Memory B cell (primary cell): Measurements from ENCODE around the gene PRORP.

ENCODE experiments used
- ATAC-seq: fragments of 150-1000 bp; cut with Tn5 transposase; 2 replicates; pipeline ENCODE4 v1.10.0; 2021; ENCODE audit warnings: low read depth, mild to moderate bottlenecking, moderate library complexity
- DNase-seq, 2 donors: peaks; one replicate each; pipeline ENCODE4 v3.0.0; 2022; ENCODE audit warnings: low spot score in 2 of 2
- H3K27ac Mint-ChIP-seq: one replicate; pipeline ENCODE4 v1.8.0; 2022; ENCODE audit warnings: mild to moderate bottlenecking, moderate library complexity, mixed read lengths
- H3K27me3 Mint-ChIP-seq: one replicate; pipeline ENCODE4 v1.8.0; 2022; ENCODE audit warnings: mixed read lengths
- H3K36me3 Mint-ChIP-seq: one replicate; pipeline ENCODE4 v1.8.0; 2022; ENCODE audit warnings: mild to moderate bottlenecking, mixed read lengths
- H3K4me1 Mint-ChIP-seq: one replicate; pipeline ENCODE4 v1.8.0; 2022; ENCODE audit warnings: mixed read lengths
- H3K4me3 Mint-ChIP-seq: one replicate; pipeline ENCODE4 v1.8.0; 2022; ENCODE audit warnings: mild to moderate bottlenecking, moderate library complexity, mixed read lengths
- H3K9me3 Mint-ChIP-seq: one replicate; pipeline ENCODE4 v1.8.0; 2022; ENCODE audit warnings: mixed read lengths

The PRORP gene

GRCh38 chr14:35121026-35121886 lies 1.1 kb upstream of the PRORP start:
- H3K4me3 Mint-ChIP-seq, result peak overlapping the region; percentile 100
- no peaks in the 10 kb centered on the region for H3K9me3 Mint-ChIP-seq
- H3K4me1 Mint-ChIP-seq, result peaks cover 33% of the 10 kb centered on the region
- no peaks in the 10 kb centered on the region for H3K27me3 Mint-ChIP-seq
- peak overlapping the region; percentile 100 for H3K27ac Mint-ChIP-seq
- DNase-seq, result no peak
- ATAC-seq, result no peak
- peaks cover 14% of the 10 kb centered on the region for H3K36me3 Mint-ChIP-seq

GRCh38 chr14:35122696-35123387 lies 490 bp downstream of the PRORP start:
- H3K27ac Mint-ChIP-seq, result peak overlapping the region; percentile 100
- no peak for ATAC-seq
- H3K36me3 Mint-ChIP-seq, result peaks cover 8% of the 10 kb centered on the region
- no peaks in the 10 kb centered on the region for H3K9me3 Mint-ChIP-seq
- H3K4me1 Mint-ChIP-seq, result peaks cover 27% of the 10 kb centered on the region
- no peaks in the 10 kb centered on the region for H3K27me3 Mint-ChIP-seq
- peak overlapping the region; percentile 100 for H3K4me3 Mint-ChIP-seq
- DNase-seq, result no peak

GRCh38 chr14:35123388-35123703 lies 994 bp downstream of the PRORP start:
- peaks cover 27% of the 10 kb centered on the region for H3K4me1 Mint-ChIP-seq

GRCh38 chr14:35124127-35124526 lies 1.8 kb downstream of the PRORP start:
- Mint-ChIP-seq H3K36me3 (peaks cover 13% of the 10 kb centered on the region), H3K4me3 (no peak overlapping the region), H3K27me3 (no peaks in the 10 kb centered on the region), H3K4me1 (peaks cover 29% of the 10 kb centered on the region), H3K27ac (no peak overlapping the region), H3K9me3 (no peaks in the 10 kb centered on the region)
- ATAC-seq (no peak), DNase-seq (no peak)

More at GRCh38 chr14:35123388-35123703, 994 bp downstream of the PRORP start:
- Mint-ChIP-seq H3K27me3 (no peaks in the 10 kb centered on the region), H3K36me3 (peaks cover 10% of the 10 kb centered on the region), H3K4me3 (peak overlapping the region; percentile 100), H3K9me3 (no peaks in the 10 kb centered on the region), H3K27ac (peak overlapping the region; percentile 100)
- DNase-seq (no peak), ATAC-seq (no peak)

- no peak overlapping the region for H3K4me3 Mint-ChIP-seq
- no peak for DNase-seq
- H3K27ac Mint-ChIP-seq, result no peak overlapping the region
Observed at GRCh38 chr14:35133542-35134328, 11.4 kb downstream of the PRORP start.

GRCh38 chr14:35134329-35135123 lies 12.2 kb downstream of the PRORP start:
- Mint-ChIP-seq H3K27ac (no peak overlapping the region), H3K4me1 (peaks cover 7% of the 10 kb centered on the region), H3K36me3 (peaks cover 27% of the 10 kb centered on the region), H3K9me3 (peaks cover 2% of the 10 kb centered on the region), H3K4me3 (no peak overlapping the region), H3K27me3 (no peaks in the 10 kb centered on the region)
- DNase-seq (no peak), ATAC-seq (no peak)

More at GRCh38 chr14:35133542-35134328, 11.4 kb downstream of the PRORP start:
- peaks cover 7% of the 10 kb centered on the region for H3K4me1 Mint-ChIP-seq
- no peaks in the 10 kb centered on the region for H3K27me3 Mint-ChIP-seq
- peaks cover 29% of the 10 kb centered on the region for H3K36me3 Mint-ChIP-seq
- no peak for ATAC-seq
- H3K9me3 Mint-ChIP-seq, result peaks cover 2% of the 10 kb centered on the region

- H3K27ac Mint-ChIP-seq, result no peak overlapping the region
- peaks cover 16% of the 10 kb centered on the region for H3K36me3 Mint-ChIP-seq
- H3K4me3 Mint-ChIP-seq, result no peak overlapping the region
- H3K4me1 Mint-ChIP-seq, result peaks cover 8% of the 10 kb centered on the region
- DNase-seq, result no peak
- no peaks in the 10 kb centered on the region for H3K9me3 Mint-ChIP-seq
- ATAC-seq, result no peak
- H3K27me3 Mint-ChIP-seq, result no peaks in the 10 kb centered on the region
Observed at GRCh38 chr14:35138585-35138984, 16.2 kb downstream of the PRORP start.

GRCh38 chr14:35140718-35141581 lies 18.6 kb downstream of the PRORP start:
- Mint-ChIP-seq H3K4me3 (no peak overlapping the region), H3K27ac (no peak overlapping the region), H3K4me1 (peaks cover 8% of the 10 kb centered on the region), H3K27me3 (no peaks in the 10 kb centered on the region), H3K36me3 (peaks cover 5% of the 10 kb centered on the region), H3K9me3 (no peaks in the 10 kb centered on the region)
- DNase-seq, result no peak
- no peak for ATAC-seq

GRCh38 chr14:35144029-35144428 lies 21.7 kb downstream of the PRORP start:
- H3K27ac Mint-ChIP-seq, result no peak overlapping the region
- DNase-seq (no peak), ATAC-seq (no peak)
- H3K36me3 Mint-ChIP-seq, result peaks cover 7% of the 10 kb centered on the region
- H3K27me3 Mint-ChIP-seq, result no peaks in the 10 kb centered on the region
- peaks cover 5% of the 10 kb centered on the region for H3K4me1 Mint-ChIP-seq
- H3K9me3 Mint-ChIP-seq, result no peaks in the 10 kb centered on the region
- no peak overlapping the region for H3K4me3 Mint-ChIP-seq

GRCh38 chr14:35146711-35147149 lies 24.4 kb downstream of the PRORP start:
- peaks cover 19% of the 10 kb centered on the region for H3K36me3 Mint-ChIP-seq
- H3K4me3 Mint-ChIP-seq, result no peak overlapping the region
- no peaks in the 10 kb centered on the region for H3K27me3 Mint-ChIP-seq
- ATAC-seq, result no peak
- peaks cover 4% of the 10 kb centered on the region for H3K4me1 Mint-ChIP-seq
- H3K27ac Mint-ChIP-seq, result no peak overlapping the region
- H3K9me3 Mint-ChIP-seq, result no peaks in the 10 kb centered on the region
- DNase-seq, result no peak

- Mint-ChIP-seq H3K4me3 (no peak overlapping the region), H3K36me3 (peaks cover 19% of the 10 kb centered on the region), H3K27ac (no peak overlapping the region), H3K9me3 (no peaks in the 10 kb centered on the region), H3K27me3 (no peaks in the 10 kb centered on the region), H3K4me1 (peaks cover 4% of the 10 kb centered on the region)
- ATAC-seq (no peak), DNase-seq (no peak)
Observed at GRCh38 chr14:35147186-35147585, 24.8 kb downstream of the PRORP start.

- DNase-seq (no peak), ATAC-seq (no peak)
- peaks cover 19% of the 10 kb centered on the region for H3K36me3 Mint-ChIP-seq
- H3K4me3 Mint-ChIP-seq, result no peak overlapping the region
- H3K27me3 Mint-ChIP-seq, result no peaks in the 10 kb centered on the region
- peaks cover 4% of the 10 kb centered on the region for H3K4me1 Mint-ChIP-seq
- no peak overlapping the region for H3K27ac Mint-ChIP-seq
- no peaks in the 10 kb centered on the region for H3K9me3 Mint-ChIP-seq
Observed at GRCh38 chr14:35147711-35148110, 25.4 kb downstream of the PRORP start.

- Mint-ChIP-seq H3K4me3 (no peak overlapping the region), H3K27me3 (no peaks in the 10 kb centered on the region), H3K36me3 (peaks cover 19% of the 10 kb centered on the region), H3K27ac (no peak overlapping the region), H3K4me1 (peaks cover 8% of the 10 kb centered on the region), H3K9me3 (no peaks in the 10 kb centered on the region)
- ATAC-seq, result no peak
- no peak for DNase-seq
Observed at GRCh38 chr14:35149239-35149638, 26.9 kb downstream of the PRORP start.
